ENCODE measurements around the gene SORCS2.

- TF ChIP-seq CTCF (IDR thresholded peaks at IDR 0.05; ENCODE audit: low read length) (no peak), EZH2 (IDR thresholded peaks at IDR 0.05; ENCODE audit: borderline replicate concordance, low read length) (no peak)
These were observed 391.8 kb downstream of the SORCS2 start for GRCh38 chr4:7584098-7584497.

Data from OCI-LY1 (cell line).